Measurements from ENCODE around the gene BACE2.

DNA sequence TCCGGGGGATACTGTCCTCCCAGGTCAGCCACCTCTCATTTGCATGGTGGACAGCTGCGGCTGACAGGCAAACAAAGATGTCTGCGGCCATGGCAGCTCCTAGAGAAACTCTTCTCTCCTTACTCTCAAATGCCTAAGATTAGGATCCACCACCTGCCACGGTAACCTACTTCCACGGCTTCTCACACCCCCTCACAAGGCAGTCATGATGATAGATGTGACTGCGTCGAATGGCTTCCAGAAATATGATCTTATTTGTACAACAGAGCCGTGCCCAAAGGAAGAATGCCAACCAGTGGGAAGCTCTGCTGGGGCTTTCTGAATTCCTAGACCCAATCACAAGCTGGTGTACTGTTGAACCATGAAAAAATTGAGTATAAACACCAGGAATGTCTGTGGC, 73.4 kb downstream of the BACE2 start:
- TF ChIP-seq, protein P1, sequence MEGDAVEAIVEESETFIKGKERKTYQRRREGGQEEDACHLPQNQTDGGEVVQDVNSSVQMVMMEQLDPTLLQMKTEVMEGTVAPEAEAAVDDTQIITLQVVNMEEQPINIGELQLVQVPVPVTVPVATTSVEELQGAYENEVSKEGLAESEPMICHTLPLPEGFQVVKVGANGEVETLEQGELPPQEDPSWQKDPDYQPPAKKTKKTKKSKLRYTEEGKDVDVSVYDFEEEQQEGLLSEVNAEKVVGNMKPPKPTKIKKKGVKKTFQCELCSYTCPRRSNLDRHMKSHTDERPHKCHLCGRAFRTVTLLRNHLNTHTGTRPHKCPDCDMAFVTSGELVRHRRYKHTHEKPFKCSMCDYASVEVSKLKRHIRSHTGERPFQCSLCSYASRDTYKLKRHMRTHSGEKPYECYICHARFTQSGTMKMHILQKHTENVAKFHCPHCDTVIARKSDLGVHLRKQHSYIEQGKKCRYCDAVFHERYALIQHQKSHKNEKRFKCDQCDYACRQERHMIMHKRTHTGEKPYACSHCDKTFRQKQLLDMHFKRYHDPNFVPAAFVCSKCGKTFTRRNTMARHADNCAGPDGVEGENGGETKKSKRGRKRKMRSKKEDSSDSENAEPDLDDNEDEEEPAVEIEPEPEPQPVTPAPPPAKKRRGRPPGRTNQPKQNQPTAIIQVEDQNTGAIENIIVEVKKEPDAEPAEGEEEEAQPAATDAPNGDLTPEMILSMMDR (IDR thresholded peaks at IDR 0.05): no peak
- no peak for TF ChIP-seq POLR2A (IDR thresholded peaks at IDR 0.05)

All from right lobe of liver (tissue), 4 donors.